GM21737 (cell line): ENCODE data around the gene DNA2.

Source experiments
- ATAC-seq: cut with Tn5 transposase; IDR thresholded peaks from one replicate; pipeline ENCODE4 v1.9.1; 2021; ENCODE audit warnings: mild to moderate bottlenecking, moderate library complexity; ENCODE audit not compliant: unreplicated experiment

The DNA2 gene

DNA sequence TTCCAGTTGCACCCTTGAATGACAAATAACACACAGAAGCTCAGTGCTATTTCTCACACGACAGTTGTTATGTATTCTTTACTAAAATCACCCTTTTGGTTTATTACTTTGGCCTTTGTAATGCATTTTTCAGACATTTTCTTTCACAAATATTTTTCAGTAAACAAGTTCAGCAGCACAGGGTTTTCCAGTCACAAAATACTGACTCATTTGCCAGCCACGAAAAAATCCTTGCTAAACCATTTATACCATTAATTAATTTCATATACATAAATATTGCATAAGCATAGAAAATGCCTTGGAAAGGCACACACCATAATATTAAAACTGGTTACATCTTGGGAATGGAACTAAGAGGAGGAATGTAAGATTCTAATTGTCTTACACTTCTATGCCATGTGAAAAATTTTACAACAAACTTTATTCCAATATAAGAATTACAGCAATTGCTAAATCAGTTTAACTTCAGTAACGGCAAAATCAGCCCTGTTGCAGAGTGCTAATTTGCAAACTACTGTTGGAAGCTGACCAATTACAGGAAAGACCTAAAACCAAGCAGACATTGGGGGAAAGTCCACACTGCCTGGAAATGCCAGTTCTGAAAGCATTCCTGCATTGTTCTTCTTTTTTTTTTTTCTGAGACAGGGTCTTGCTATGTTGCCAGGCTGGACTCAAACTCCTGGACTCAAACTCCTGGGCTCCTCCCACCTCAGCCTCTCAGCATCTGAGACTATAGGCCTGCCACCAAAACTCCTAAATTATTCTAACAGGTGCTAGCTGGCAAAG, 107.5 kb downstream of the DNA2 start:
- ATAC-seq = no peak
